HEK293 (cell line): ENCODE measurements around the gene TMEM270.

Source experiments
- CTCF ChIA-PET: fragments of 350-600 bp; formaldehyde crosslinking; extraction: SDS; loops from one replicate; lab custom pipeline; 2021; ENCODE audit warnings: antibody characterized with exemption; lab: Yijun Ruan, JAX
- POLR2A ChIA-PET: fragments of 300-600 bp; formaldehyde crosslinking; extraction: SDS; loops from one replicate; lab custom pipeline; 2020; ENCODE audit warnings: antibody characterized with exemption, inconsistent platforms; lab: Yijun Ruan, JAX
- H3K27ac ChIP-seq: fragments of 200-500 bp; sonication (Bioruptor generic); 2 replicates; pipeline ENCODE4 v1.5.1; 2014; ENCODE audit warnings: low read depth, low read length, control low read depth, inconsistent platforms; ENCODE audit errors: extremely low read depth
- H3K36me3 ChIP-seq, 2 experiments: fragments of 200-500 bp in 1 of 2; sonication (Bioruptor generic) in 1 of 2; 1 replicate in 1 of 2; 2 replicates in 1 of 2; pipeline ENCODE4 v1.5.1; 2014 to 2017; ENCODE audit warnings: inconsistent platforms in 2 of 2, low read length in 2 of 2; ENCODE audit not compliant: control insufficient read depth in 2 of 2, insufficient read depth in 1 of 2
- H3K4me1 ChIP-seq: fragments of 200-500 bp; sonication (Bioruptor generic); 2 replicates; pipeline ENCODE4 v1.5.1; 2014; ENCODE audit warnings: mild to moderate bottlenecking, low read length, inconsistent platforms; ENCODE audit not compliant: control insufficient read depth, insufficient read depth
- H3K4me3 ChIP-seq: 2 replicates; pipeline ENCODE4 v1.5.1; 2011; ENCODE audit warnings: low read depth, mild to moderate bottlenecking, control low read depth, low read length, moderate library complexity
- H3K9me3 ChIP-seq: fragments of 200-500 bp; sonication (Bioruptor generic); 2 replicates; pipeline ENCODE4 v1.5.1; 2014; ENCODE audit warnings: low read depth, low read length, inconsistent platforms; ENCODE audit not compliant: control insufficient read depth, insufficient read depth
- BCL6B ChIP-seq: fragments of 450-650 bp; formaldehyde crosslinking; IDR thresholded peaks from 2 replicates; pipeline ENCODE4 v1.5.1; 2017; ENCODE audit warnings: missing biosample characterization, missing genetic modification characterization
- GLI2 ChIP-seq: fragments of 450-650 bp; formaldehyde crosslinking; IDR thresholded peaks from 2 replicates; pipeline ENCODE4; 2017; ENCODE audit warnings: missing biosample characterization, missing genetic modification characterization, low read depth, borderline replicate concordance
- GLIS1 ChIP-seq: fragments of 450-650 bp; formaldehyde crosslinking; IDR thresholded peaks from 2 replicates; pipeline ENCODE4 v1.5.1; 2016; ENCODE audit warnings: missing biosample characterization, missing genetic modification characterization
- HOXC10 ChIP-seq: sonication (generic); formaldehyde crosslinking; IDR thresholded peaks from 2 replicates; pipeline ENCODE4 v1.8.1; 2023; ENCODE audit warnings: mild to moderate bottlenecking, missing genetic modification reagents
- KLF1 ChIP-seq: fragments of 450-650 bp; formaldehyde crosslinking; IDR thresholded peaks from 2 replicates; pipeline ENCODE4 v1.5.1; 2016; ENCODE audit warnings: missing biosample characterization, missing genetic modification characterization
- KLF16 ChIP-seq: fragments of 450-650 bp; formaldehyde crosslinking; IDR thresholded peaks from 2 replicates; pipeline ENCODE4 v1.5.1; 2017; ENCODE audit warnings: missing biosample characterization, missing genetic modification characterization
- KLF17 ChIP-seq: fragments of 450-650 bp; formaldehyde crosslinking; IDR thresholded peaks from 2 replicates; pipeline ENCODE4 v1.5.1; 2016; ENCODE audit warnings: missing biosample characterization, missing genetic modification characterization
- KLF9 ChIP-seq: fragments of 450-650 bp; formaldehyde crosslinking; IDR thresholded peaks from 2 replicates; pipeline ENCODE4 v1.5.1; 2016; ENCODE audit warnings: missing biosample characterization, missing genetic modification characterization, low read depth
- PATZ1 ChIP-seq: fragments of 450-650 bp; formaldehyde crosslinking; IDR thresholded peaks from 2 replicates; pipeline ENCODE4 v1.5.1; 2016; ENCODE audit warnings: missing biosample characterization, missing genetic modification characterization
- PRDM6 ChIP-seq: fragments of 450-650 bp; formaldehyde crosslinking; IDR thresholded peaks from 2 replicates; pipeline ENCODE4 v1.5.1; 2017; ENCODE audit warnings: missing biosample characterization, missing genetic modification characterization
- SCRT1 ChIP-seq: fragments of 450-650 bp; formaldehyde crosslinking; IDR thresholded peaks from 2 replicates; pipeline ENCODE4 v1.5.1; 2016; ENCODE audit warnings: missing biosample characterization, missing genetic modification characterization, borderline replicate concordance
- SP3 ChIP-seq: fragments of 450-650 bp; formaldehyde crosslinking; IDR thresholded peaks from 2 replicates; pipeline ENCODE4 v1.5.1; 2016; ENCODE audit warnings: missing biosample characterization, missing genetic modification characterization
- SP7 ChIP-seq: fragments of 450-650 bp; formaldehyde crosslinking; IDR thresholded peaks from 2 replicates; pipeline ENCODE4 v1.5.1; 2016; ENCODE audit warnings: missing biosample characterization, missing genetic modification characterization
- ZBTB49 ChIP-seq: fragments of 450-650 bp; formaldehyde crosslinking; IDR thresholded peaks from 2 replicates; pipeline ENCODE4 v1.5.1; 2016; ENCODE audit warnings: missing biosample characterization, missing genetic modification characterization, low read depth
- ZFHX2 ChIP-seq: fragments of 450-650 bp; formaldehyde crosslinking; conservative IDR thresholded peaks from 2 replicates; pipeline ENCODE4 v1.5.1; 2016; ENCODE audit warnings: missing biosample characterization, missing genetic modification characterization
- ZNF155 ChIP-seq: fragments of 450-650 bp; formaldehyde crosslinking; IDR thresholded peaks from 2 replicates; pipeline ENCODE4 v1.5.1; 2016; ENCODE audit warnings: missing biosample characterization, missing genetic modification characterization
- ZNF335 ChIP-seq: fragments of 450-650 bp; formaldehyde crosslinking; conservative IDR thresholded peaks from 2 replicates; pipeline ENCODE4 v1.5.1; 2016; ENCODE audit warnings: missing biosample characterization, missing genetic modification characterization
- ZNF341 ChIP-seq: fragments of 450-650 bp; formaldehyde crosslinking; IDR thresholded peaks from 2 replicates; pipeline ENCODE4; 2016; ENCODE audit warnings: low read depth, missing biosample characterization, missing genetic modification characterization
- ZNF366 ChIP-seq: fragments of 450-650 bp; formaldehyde crosslinking; conservative IDR thresholded peaks from 2 replicates; pipeline ENCODE4 v1.5.1; 2016; ENCODE audit warnings: missing biosample characterization, missing genetic modification characterization
- ZNF391 ChIP-seq: fragments of 450-650 bp; formaldehyde crosslinking; IDR thresholded peaks from 2 replicates; pipeline ENCODE4 v1.5.1; 2016; ENCODE audit warnings: low read depth, missing biosample characterization, missing genetic modification characterization, borderline replicate concordance
- ZNF529 ChIP-seq: fragments of 450-650 bp; formaldehyde crosslinking; IDR thresholded peaks from 2 replicates; pipeline ENCODE4 v1.5.1; 2017; ENCODE audit warnings: missing genetic modification characterization, missing biosample characterization; ENCODE audit not compliant: insufficient replicate concordance
- ZNF549 ChIP-seq: fragments of 450-650 bp; IDR thresholded peaks from 2 replicates; pipeline ENCODE4 v1.5.1; 2018; ENCODE audit warnings: missing biosample characterization, missing genetic modification characterization, mild to moderate bottlenecking, inconsistent platforms, moderate library complexity
- ZNF629 ChIP-seq: fragments of 450-650 bp; formaldehyde crosslinking; IDR thresholded peaks from 2 replicates; pipeline ENCODE4 v1.5.1; 2017; ENCODE audit warnings: missing biosample characterization, missing genetic modification characterization
- ZNF830 ChIP-seq: fragments of 450-650 bp; IDR thresholded peaks from 2 replicates; pipeline ENCODE4 v1.5.0; 2018; ENCODE audit warnings: missing biosample characterization, missing genetic modification characterization, low read depth, mild to moderate bottlenecking, moderate library complexity
- ZSCAN23 ChIP-seq: fragments of 450-650 bp; formaldehyde crosslinking; IDR thresholded peaks from 2 replicates; pipeline ENCODE4 v1.5.1; 2016; ENCODE audit warnings: missing biosample characterization, missing genetic modification characterization
- ZSCAN30 ChIP-seq: fragments of 450-650 bp; IDR thresholded peaks from 2 replicates; pipeline ENCODE4 v1.5.1; 2018; ENCODE audit warnings: missing biosample characterization, mild to moderate bottlenecking, missing genetic modification characterization, moderate library complexity
- ZXDB ChIP-seq: fragments of 450-650 bp; formaldehyde crosslinking; IDR thresholded peaks from 2 replicates; pipeline ENCODE4 v1.5.1; 2016; ENCODE audit warnings: missing biosample characterization, missing genetic modification characterization

The TMEM270 gene

GRCh38 chr7:73822319-73823173 is 38.4 kb upstream of the TMEM270 start:
- CTCF ChIA-PET, result interaction anchor here (0.7 to 2.7 kb wide), 6 partner anchors 11 to 87 kb away, joined by 3 to 10 read pairs (median 4); no protein-coding TSS in a partner anchor
- H3K4me3 ChIP-seq, result no peak overlapping the region

More at GRCh38 chr7:73822319-73823173, 38.4 kb upstream of the TMEM270 start:
- Histone ChIP-seq H3K9me3 (no peaks in the 10 kb centered on the region), H3K27ac (no peak overlapping the region), H3K36me3 (no peaks in the 10 kb centered on the region), H3K4me1 (peaks cover 5% of the 10 kb centered on the region)
- POLR2A ChIA-PET, result interaction anchor here (0.5 to 2.4 kb wide), 4 partner anchors 20 to 382 kb away, joined by 3 to 14 read pairs (median 8); partner anchors contain the start of gene METTL27
- TF ChIP-seq ZNF549 (tag by site-specific recombination) (no peak), GLIS1 (tag by site-specific recombination) (peak; percentile 41; the same call in 1 of the 2 replicates), ZNF830 (tag by site-specific recombination) (no peak), KLF9 (tag by site-specific recombination) (0 out of 2 replicates have a peak, but pooled peaks have one; percentile 43), ZNF335 (tag by site-specific recombination) (peak; percentile 24; the same call in 1 of the 2 replicates), PRDM6 (tag by site-specific recombination) (no peak), BCL6B (tag by site-specific recombination) (no peak), ZSCAN23 (no peak), ZNF366 (tag by site-specific recombination) (0 out of 2 replicates have a peak, but pooled peaks have one; percentile 36), ZNF391 (tag by site-specific recombination) (no peak), ZXDB (no peak), ZFHX2 (peak; percentile 48; the same call in 1 of the 2 replicates), GLI2 (tag by site-specific recombination) (no peak), SP7 (tag by site-specific recombination) (peak; percentile 52; the same call in 1 of the 2 replicates), KLF1 (peak; percentile 92), HOXC10 (CRISPR knock-in tag) (no peak), ZNF529 (tag by site-specific recombination) (no peak), SP3 (tag by site-specific recombination) (peak; percentile 35; the same call in 1 of the 2 replicates), ZSCAN30 (tag by site-specific recombination) (no peak), KLF16 (tag by site-specific recombination) (no peak), ZNF155 (no peak), ZNF341 (tag by site-specific recombination) (peak; percentile 7; the same call in 1 of the 2 replicates), PATZ1 (tag by site-specific recombination) (peak; percentile 30; the same call in 1 of the 2 replicates), ZBTB49 (tag by site-specific recombination) (no peak), ZNF629 (peak; percentile 25; the same call in 1 of the 2 replicates), SCRT1 (tag by site-specific recombination) (no peak), KLF17 (tag by site-specific recombination) (peak; percentile 38; the same call in 1 of the 2 replicates)
